ENCODE results near the gene CCDC149.

The CCDC149 gene

GRCh38 chr4:24772061-24772705 lies 140.7 kb downstream of the CCDC149 start:
- DNase-seq: no peak

- DNase-seq: no peak
Measured at GRCh38 chr4:24771241-24771640, 141.6 kb downstream of the CCDC149 start.

- DNase-seq: no peak
Measured at GRCh38 chr4:24770667-24771066, 142.2 kb downstream of the CCDC149 start.

- DNase-seq: peak; percentile 57 to 75
Measured at GRCh38 chr4:24770032-24770584, 142.7 kb downstream of the CCDC149 start.

GRCh38 chr4:24769571-24769970 lies 143.3 kb downstream of the CCDC149 start:
- no peak for DNase-seq

- DNase-seq: no peak
Measured at GRCh38 chr4:24768604-24769003, 144.2 kb downstream of the CCDC149 start.

GRCh38 chr4:24768006-24768405 lies 144.8 kb downstream of the CCDC149 start:
- no peak for DNase-seq

- peak in 1 of 2 experiments; percentile 31 for DNase-seq
Measured at GRCh38 chr4:24765376-24765988, 147.4 kb downstream of the CCDC149 start.

- no peak for DNase-seq
Measured at GRCh38 chr4:24764345-24764744, 148.5 kb downstream of the CCDC149 start.

GRCh38 chr4:24763631-24764297 lies 149.1 kb downstream of the CCDC149 start:
- DNase-seq: peak; percentile 29 to 82
